Activated CD8-positive, alpha-beta memory T cell treated with anti-CD3 and anti-CD28 coated beads for 24 hours (primary cell): Measurements from ENCODE around the gene ZNF185.

Experiments used
- DNase-seq: peaks from one replicate; pipeline ENCODE4 v3.0.0-alpha.2; 2020

The ZNF185 gene

DNA sequence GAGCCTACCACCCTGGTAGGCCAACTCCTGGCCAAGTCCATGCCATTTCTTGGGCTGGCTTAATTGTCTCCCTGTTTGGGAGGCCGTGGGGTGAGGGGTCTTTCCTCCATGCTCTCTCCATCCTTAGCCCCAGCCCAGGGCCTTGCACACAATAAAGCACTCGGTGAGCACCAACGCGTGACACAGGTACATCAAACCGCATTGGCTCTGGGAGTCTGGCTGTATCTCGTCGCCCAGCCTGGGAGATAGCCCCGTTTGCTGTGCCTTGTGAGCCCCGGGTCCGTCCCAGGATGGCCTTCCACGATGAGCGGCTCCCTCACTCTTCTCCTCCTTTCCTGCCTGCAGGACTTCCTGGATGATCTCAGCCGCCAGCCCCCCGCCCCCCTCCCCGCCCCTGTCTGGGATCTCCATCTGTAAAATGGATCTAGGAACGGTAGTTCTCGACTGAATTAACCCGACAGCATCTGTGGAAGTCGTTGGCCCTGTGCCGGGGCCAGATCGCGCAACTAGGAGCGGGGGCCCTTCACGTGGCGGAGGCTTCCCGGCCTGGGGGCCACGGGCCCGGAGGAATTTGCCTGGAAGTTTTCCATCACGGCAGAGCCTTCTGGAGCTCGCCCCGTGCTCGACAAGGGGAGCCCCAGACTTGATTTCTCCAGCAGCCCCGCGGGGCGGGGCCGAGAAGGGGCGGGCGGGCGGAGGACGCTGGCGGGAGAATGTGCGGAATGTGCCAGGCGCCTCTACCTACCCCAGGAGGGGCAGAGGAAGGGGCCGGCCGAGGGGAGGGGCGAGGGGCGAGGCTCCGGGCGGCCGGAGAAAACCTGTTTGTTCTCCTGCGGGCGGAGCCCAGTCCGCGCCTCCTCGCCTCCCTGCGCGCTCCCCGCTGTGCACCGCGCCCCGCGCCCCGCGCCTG, at the start of gene ZNF185:
TSS of gene ZNF185 (plus strand) at position 846 of the 910 bp plus-strand sequence. CDS start 16,423 bp downstream, outside the sequence.
- no peak for DNase-seq

DNA sequence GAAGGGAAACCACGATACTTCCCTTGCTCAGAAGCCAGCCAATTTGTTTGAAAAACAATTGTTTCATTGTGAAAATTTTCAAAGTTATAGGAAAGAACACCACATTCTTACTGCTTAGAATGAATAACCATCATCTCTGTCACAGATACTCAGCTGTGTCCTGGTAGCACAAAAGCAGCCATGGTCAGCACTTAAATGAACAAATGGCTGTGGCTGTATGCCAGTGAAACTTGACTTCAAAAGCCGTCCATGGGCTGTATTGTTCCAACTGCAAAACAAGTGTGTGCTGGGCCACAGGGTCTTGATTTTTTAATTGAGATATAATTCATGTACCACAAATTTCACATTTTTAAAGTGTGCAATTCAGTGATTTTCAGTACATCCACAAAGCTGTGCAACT, 47.4 kb upstream of the ZNF185 start:
- no peak for DNase-seq

DNA sequence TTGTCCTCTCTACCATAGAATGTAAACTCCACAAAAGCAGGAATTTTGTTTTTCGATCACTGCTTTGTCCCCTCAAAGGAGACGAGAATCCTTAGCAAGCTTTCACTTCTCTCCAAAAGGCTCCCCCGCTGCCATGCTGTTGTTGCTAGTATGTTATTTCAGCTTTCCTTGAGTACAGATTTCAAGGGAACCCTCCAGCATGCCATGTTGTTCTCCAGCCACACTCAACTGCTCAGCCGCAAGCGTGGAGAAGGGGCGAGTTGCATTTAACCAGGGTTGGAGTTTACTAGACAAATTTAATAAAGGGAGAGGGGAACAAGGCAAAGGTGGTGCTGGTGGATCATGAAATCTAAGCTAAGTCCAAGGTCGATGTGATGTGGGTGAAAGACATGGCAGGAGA, 43.9 kb upstream of the ZNF185 start:
- DNase-seq = no peak

DNA sequence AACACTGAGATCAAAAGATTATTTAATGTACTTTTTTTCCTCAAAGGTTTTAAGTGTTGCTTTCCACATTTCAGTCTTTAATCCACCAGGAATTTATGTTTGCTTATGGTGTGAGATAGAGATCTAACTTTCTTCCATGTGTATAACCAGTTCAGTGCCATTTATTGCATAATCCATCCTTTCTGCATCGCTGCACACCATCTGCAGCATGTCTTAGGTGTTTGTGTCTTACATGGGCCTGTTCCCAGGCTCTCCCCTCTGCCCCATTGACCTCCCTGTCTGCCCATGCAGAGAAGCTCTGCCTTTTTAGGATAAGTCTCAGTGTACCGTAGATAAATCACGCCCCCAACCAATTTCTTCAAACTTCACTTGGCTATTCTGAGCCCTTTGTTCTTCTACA, 36.8 kb upstream of the ZNF185 start:
- DNase-seq = no peak

DNA sequence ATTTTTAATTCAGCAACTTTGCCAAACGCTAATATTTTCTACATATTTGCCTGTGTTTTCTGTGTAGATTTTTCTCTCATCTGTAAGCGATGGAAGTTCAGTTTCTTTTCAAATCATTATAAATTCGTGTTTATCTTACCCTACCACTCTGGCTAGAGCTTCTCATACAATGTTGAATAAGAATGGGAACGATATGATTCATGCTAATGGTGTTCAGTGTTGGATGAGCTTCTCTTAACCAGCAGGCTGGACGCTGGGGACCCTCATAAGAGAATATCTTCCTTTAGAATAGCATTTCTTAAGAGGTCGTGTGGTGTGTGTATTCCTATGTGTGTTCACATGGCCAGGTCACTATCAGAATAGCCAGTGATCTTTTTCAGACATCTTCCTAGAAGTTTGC, 36.0 kb upstream of the ZNF185 start:
- DNase-seq = no peak

DNA sequence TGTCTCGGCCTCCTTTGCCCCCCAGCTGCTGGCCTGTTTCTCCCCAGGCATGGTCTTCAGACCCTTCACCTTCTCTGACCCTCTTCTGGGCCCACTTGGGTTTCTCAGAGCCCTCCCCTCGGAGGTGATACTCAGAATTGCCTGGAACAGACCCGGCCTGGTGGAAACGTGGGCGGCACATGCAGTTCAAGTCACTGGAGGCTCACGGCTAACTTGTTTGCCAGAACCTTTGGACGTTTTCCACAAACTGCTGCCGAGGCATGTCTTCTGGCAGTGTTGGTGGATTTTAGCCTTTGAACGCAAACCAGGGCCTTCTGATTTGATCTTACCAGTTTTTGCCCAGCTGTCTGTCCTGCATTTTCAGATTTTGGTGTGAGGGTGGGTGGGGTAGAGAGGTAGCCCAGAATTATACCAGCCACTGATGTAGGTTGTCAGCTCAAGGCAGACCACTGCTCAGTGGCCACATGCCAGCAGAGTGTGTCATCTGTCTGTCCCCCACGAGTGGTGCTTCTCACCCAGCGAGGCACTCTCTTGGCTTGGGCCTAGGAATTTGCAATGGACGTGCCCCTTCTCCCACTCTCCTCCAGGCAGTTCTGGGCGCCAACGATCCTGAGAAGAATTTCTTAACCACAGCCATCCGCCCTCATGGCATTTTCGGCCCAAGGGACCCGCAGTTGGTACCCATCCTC, 32.5 kb upstream of the ZNF185 start:
- DNase-seq = no peak

DNA sequence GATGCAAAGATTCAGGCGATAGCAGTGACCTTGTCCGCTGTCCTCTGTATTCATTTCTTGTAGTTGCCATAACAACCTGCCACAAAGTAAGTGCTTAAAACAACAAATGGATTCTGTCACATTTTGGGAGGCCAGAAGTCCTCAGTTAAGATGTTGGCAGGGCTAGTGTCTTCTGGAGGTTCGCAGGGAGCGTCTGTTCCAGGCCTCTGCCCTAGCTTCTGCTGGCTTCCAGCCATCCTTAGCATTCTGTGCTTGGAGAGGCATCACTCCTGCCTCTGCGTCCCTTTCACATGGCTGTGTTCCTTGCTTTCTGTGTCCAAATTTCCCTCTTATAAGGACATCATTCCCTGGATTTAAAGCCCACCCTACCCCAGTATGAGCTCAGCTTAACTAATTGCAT, 31.5 kb upstream of the ZNF185 start:
- no peak for DNase-seq

DNA sequence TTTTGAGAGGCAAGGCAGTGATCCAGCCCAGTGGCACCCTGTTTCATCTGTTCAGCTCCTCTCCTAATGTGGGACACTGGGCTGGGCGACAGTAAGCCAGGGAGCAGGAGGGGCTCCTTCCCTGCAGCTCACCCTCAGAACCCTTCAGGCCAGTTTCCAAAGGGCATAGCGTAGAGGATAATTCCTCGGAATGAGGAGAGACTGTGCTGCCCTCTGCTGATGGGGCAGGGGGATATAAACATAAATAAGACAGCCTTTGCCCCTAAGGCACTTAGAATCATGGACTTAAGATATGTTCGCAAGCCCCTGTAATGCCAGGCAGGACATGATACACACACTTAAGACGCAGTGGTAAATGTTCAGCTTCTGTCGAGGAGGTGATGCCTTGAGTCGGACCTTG, 27.9 kb upstream of the ZNF185 start:
- no peak for DNase-seq

DNA sequence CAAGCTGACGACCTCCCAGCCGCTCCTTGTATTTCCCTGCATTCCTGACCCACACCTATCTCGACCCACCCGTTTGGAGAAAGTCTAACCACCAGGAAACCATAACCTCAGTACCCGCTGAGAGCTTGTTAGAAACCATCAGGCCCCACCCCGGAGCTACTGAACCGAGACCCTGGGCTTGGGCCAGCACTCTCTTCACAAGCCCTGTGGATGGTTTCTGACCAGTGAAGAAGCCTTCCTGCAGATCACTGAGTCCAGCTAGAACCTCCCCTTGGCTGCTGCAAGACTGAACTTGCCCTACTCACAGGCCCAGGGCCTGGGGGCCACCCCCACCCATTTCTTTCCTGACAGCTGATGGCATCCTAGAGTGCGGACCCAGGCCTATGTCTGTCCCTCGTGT, 26.6 kb upstream of the ZNF185 start:
- DNase-seq = no peak

DNA sequence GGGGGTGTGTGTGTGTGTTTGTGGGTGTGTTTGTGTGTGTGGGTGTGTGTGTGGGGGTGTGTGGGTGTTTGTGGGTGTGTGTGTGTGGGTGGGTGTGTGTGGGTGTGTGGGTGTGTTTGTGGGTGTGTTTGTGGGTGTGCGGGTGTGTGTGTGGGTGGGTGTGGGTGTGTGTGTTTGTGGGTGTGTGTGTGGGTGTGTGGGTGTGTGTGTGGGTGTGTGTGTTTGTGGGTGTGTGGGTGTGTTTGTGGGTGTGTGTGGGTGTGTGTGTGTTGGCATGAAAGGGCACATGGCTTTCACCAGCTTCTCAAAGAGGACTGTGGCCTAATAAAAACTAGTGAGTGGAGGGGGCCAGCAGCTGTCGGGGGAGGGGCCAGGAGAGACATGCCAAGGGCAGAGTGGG, 25.3 kb upstream of the ZNF185 start:
- DNase-seq = no peak

DNA sequence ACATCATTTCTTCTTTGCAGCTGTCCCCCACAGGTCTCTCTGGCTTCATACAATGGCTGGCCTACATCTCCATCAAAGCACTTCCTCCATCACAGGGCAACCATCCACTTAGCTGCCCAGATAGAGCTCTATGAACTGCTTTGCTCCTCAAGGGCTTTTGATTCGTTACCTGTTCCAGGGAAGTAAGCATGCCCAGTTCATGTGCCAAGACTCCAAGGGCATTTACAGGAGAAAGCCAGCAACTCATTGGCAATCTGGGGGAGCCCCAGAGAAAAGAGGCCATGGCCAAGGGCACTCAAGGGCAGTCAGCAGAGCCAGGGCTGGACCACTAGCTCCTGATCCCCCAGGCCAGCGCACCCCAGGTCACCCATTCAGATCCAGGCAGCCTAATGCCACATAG, 24.5 kb upstream of the ZNF185 start:
- DNase-seq = no peak

DNA sequence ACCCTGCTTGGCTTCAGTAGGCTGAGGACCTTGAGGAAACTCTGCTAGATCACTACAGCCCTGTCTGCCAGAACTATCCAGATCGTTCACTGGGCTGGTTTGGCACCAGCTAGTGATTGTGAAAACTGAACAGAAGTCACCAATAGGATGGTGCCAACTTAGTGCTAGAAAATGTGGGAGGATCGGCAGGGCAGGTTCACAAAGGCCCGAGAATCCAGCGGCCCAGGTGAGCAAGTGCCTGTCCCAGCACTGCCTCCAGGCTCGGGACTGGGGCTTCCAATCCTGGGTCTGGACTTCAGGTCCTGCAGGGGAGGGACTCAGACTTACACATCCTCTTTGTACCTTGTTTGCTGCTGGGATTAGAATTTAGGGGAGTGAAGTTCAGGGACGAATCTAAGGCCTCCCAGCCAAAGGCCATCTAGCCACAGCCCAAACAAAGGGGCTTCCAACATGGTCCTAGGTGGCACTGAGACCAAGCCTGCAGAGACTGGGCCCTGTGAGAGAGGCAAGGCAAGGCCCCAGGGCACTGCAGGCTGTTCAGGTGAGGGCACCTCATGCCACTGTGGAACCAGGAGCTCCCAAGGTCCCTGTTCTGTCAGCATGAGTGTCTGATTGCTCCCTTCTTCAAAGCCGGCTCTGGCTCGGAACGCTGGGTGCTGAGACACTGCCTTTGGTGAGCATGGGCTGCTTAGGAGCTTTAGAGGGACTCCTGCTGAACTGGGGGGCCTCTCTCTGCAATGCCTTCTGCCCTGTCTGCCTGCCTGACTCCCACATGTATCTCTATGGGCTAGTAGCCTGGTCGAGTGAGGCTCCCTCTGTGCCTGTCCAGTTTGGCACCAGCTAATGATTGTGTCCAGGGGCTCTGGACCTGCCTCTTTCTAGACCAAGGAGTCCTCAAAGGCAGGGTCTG, 20.7 kb upstream of the ZNF185 start:
- no peak for DNase-seq

DNA sequence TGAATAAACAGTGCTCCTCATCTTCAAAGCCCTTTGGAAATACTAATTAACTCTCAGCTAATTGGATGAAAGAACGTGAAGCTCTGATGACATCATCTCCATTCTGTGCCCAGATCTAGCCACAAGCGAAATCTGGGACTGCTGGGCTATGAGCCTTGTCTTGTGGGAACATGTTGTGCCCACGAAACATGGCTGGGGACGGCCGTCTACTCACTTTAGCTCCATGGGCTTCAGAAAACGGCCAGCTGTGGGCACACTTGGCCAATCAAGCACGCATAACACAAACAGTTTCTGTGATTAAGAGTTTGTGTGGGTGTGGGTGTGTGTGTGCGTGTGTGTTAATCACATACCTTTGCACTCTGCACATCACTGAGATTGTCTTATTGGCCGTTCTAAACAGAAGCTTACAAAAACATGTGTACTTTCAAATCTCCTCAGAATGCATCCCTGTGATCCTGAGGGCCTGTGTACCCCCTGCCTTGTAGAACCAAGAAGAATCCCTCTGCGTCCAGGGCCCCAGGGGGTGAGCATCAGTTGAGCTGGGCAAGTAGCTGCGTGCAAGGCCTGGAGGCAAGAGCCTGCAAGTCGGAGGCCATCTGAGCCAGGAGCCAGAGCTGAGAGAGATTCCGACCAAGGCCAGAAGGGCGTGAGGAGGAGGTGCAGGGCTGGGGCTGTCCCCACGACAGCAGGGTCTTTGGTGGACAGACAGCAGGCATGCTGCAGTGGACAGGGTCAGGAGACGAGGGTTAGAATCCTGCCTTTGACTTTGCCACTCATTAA, 18.7 kb upstream of the ZNF185 start:
- no peak for DNase-seq

DNA sequence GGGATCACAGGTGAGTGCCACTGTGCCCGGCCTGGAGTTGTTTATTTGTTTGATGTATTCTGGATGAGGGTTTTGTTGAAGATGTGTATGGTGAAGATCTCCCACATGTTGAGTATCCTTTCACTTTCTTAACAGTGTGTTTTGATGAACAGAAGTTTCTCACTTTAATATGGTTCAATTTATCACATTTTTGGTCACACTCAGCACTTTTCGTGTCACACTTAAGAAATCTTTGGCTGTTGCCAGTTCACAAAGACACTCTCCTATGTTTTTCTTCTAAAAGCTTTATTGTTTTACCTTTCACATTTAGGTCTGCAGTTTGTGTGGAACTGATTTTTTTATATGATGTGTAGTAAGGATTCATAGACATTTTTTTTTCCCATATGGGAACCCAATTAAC, 16.6 kb upstream of the ZNF185 start:
- DNase-seq = no peak

DNA sequence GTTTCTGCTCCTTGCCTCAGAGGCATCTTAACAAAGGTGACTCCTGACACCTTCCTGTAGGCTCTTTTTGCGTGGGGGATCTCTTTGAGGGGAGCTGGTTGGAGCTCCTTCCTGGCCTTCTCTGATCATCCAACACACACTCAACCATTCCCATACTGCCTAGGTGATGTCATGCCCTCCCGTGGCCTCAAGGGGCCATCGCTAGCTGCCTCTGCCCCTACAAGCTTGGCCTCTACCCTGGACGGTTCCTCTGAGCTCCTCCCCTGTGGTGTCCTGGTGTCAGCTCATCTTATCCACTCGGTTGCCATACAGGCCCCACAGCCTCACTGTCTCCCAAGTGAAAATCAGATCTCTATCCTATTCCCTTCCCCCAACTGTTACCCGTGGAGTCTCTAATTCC, 13.7 kb upstream of the ZNF185 start:
- DNase-seq = no peak

DNA sequence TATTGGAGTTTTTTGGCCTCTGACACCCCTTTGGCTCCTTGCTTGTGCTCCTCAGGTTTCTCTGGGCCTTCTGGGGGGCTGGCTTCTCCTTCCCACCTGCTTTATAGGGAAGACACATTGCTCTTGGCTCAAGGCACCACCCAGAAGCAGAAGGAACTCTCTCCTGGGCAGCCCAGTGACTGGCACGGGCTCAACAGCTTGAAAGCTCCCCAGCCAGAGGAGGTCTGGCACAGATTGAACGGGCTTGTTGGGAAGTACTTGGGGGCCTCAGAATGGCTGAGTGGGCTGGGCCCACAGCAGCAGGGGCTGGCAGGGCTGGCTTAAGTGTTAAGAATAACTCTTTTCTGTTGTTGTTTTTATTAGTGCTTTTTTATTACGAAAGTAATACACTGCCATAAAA, 11.2 kb upstream of the ZNF185 start:
- DNase-seq = no peak

DNA sequence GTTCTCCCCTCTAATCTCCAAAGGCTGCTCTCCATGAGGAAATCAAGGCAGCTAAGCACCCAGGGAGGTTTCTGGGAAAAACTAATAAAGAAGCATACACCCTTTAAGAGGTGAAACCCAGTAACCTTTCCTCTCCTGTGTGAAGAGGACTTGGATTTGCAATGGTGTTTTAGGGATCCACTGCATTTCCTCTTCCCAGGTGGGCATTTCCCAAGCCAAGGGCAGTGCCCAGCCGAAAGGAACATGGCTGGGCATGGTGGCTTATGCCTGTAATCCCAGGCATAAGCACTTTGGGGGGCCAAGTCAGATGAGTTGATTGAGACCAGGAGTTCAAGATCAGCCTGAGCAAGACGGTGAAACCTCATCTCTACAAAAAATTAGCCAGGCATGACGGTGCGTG, 5.4 kb upstream of the ZNF185 start:
- DNase-seq = no peak

DNA sequence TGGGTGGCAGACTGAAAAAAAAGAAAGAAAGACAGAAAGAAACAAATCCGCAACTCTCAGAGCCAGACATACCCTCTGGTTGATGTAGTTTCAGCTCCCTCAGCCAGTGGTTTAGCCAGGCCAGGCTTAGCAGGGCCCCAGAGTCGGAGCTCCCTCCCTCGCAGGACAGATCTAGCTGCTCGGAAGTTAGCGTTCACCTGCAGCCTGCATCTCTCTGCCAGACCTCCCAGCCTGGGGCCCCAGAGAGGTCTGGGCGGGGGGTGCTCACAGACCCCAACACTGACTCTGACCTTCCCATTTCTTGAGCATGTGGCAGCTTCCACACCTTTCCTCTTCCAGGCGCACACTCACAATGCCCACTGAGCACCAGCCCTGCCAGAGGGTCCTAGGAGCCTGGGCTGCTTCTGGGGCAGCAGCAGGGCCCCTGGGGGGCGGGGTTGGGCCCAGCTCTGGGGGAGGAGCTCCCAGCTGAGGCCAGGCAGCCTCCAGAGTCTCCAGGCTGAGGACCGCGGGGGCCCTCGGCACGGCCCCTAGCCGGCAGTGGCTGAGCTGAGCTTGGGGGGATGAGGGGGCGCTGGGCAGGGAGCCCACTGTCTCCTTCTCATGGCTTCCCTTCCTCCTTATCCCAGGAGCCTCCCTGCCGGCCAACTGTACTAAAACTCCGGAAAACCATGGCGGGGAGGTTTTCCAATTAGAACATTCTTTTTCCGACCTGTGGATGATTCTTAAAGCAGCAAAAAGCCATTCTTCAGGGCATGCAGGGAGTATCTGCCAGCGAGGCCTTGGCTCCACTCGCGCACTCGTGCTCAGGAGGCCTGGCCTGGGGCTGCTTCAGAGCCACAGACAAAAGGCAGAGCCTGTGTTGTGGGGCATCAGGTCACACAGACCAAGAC, 4.6 kb upstream of the ZNF185 start:
- DNase-seq = no peak

DNA sequence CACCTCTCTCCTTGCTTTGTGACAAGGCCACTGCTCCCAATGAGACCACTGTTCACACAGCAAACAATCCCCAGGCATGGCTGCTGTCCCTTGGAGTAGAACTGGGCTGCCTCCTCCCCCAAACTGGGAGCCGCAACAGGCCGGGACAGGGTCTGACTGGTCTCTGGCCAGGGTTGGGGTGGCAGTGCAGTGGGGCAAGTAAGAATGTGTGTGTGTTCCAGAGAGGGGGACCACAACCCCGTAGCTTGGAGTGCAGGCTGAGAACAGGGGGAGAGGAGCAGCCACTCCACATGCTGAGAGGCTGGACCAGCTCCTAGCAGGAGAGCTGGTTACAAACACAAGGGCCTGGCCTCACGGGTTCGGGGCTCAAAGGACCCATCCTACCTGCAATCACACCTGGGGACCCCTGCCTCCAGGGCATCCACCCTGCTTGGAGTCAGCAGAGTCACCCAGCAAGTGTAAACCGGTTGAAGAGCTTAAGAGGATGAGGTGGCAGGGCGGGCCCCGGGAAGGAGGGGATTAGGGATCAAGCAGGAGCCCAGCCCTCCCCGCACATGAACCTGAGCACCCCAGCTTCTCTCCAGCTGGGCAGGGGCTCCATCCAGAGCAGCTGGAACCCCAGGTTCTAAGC, 3.8 kb upstream of the ZNF185 start:
- DNase-seq = no peak

DNA sequence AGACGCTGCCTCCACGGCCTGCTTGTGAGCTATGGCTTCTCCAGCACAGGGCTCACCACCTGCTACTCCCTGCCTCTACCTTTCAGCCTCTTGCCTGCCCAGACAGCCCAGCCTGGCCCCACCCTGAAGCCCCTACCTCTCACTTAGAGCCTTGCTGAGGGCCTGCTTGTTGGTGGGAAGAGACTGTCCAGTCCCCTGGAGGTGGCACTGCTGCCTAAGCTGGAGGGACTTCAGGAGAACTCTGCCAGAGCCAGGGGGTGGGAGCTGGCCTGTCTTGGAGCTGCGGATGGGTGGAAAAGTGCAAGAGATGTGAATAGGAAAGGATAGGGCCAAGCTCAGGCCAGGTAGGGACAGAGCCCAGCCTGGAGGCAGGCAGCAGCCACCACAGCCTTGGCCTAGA, 2.7 kb upstream of the ZNF185 start:
- DNase-seq = no peak
